H9 (cell line): ENCODE results near the gene ACO1. TPM values are rescaled to one million over a fixed set of nuclear protein-coding genes. Genes with fewer than 3 reads are reported as not detected.

ENCODE experiments used
- DNase-seq: peaks from one replicate; pipeline ENCODE4 v3.0.0-alpha.2; 2017
- H2AFZ ChIP-seq: one replicate; pipeline ENCODE4 v1.6.1; 2013; ENCODE audit warnings: mild to moderate bottlenecking, low read length, control low read depth, moderate library complexity
- H2AK5ac ChIP-seq: 2 replicates; pipeline ENCODE4 v1.6.1; 2013; ENCODE audit warnings: low read length, control low read depth, mixed read lengths; ENCODE audit not compliant: insufficient read length
- H2BK120ac ChIP-seq: one replicate; pipeline ENCODE4 v1.6.1; 2013; ENCODE audit warnings: low read depth, mild to moderate bottlenecking, low read length, control low read depth, inconsistent platforms; ENCODE audit not compliant: poor library complexity, severe bottlenecking
- H2BK12ac ChIP-seq: 2 replicates; pipeline ENCODE4 v1.6.1; 2013; ENCODE audit warnings: low read length, control low read depth, mixed read lengths, low read depth; ENCODE audit not compliant: insufficient read length
- H2BK15ac ChIP-seq: 2 replicates; pipeline ENCODE4 v1.6.1; 2013; ENCODE audit warnings: low read depth, low read length, control low read depth
- H2BK20ac ChIP-seq: one replicate; pipeline ENCODE4 v1.6.1; 2013; ENCODE audit warnings: low read depth, mild to moderate bottlenecking, low read length, control low read depth, inconsistent platforms; ENCODE audit not compliant: poor library complexity, severe bottlenecking
- H2BK5ac ChIP-seq: 2 replicates; pipeline ENCODE4 v1.6.1; 2013; ENCODE audit warnings: low read length, control low read depth, mixed read lengths; ENCODE audit not compliant: insufficient read length
- H3K14ac ChIP-seq: 2 replicates; pipeline ENCODE4 v1.6.1; 2013; ENCODE audit warnings: low read length, control low read depth; ENCODE audit not compliant: insufficient read depth
- H3K18ac ChIP-seq: 2 replicates; pipeline ENCODE4 v1.6.1; 2013; ENCODE audit warnings: low read depth, mild to moderate bottlenecking, mixed read lengths, low read length, control low read depth; ENCODE audit not compliant: insufficient read length
- H3K23ac ChIP-seq: 2 replicates; pipeline ENCODE4 v1.6.1; 2013; ENCODE audit warnings: low read length, control low read depth, mixed read lengths, low read depth; ENCODE audit not compliant: insufficient read length
- H3K23me2 ChIP-seq: 2 replicates; pipeline ENCODE4 v1.6.1; 2013; ENCODE audit warnings: low read depth, mild to moderate bottlenecking, mixed read lengths, low read length, control low read depth; ENCODE audit not compliant: insufficient read length, poor library complexity, severe bottlenecking
- H3K27ac ChIP-seq: 2 replicates; pipeline ENCODE4 v1.5.1; 2013; ENCODE audit warnings: low read length, control low read depth, mixed read lengths, low read depth; ENCODE audit not compliant: insufficient read length
- H3K27me3 ChIP-seq: 2 replicates; pipeline ENCODE4 v1.6.1; 2013; ENCODE audit warnings: low read length, control low read depth, inconsistent platforms; ENCODE audit not compliant: insufficient read depth
- H3K4ac ChIP-seq: 2 replicates; pipeline ENCODE4 v1.6.1; 2013; ENCODE audit warnings: low read depth, mild to moderate bottlenecking, control low read depth, inconsistent platforms, low read length, moderate library complexity
- H3K4me1 ChIP-seq: 2 replicates; pipeline ENCODE4 v1.6.1; 2013; ENCODE audit warnings: low read length, control low read depth, inconsistent platforms; ENCODE audit not compliant: insufficient read depth
- H3K4me2 ChIP-seq: 2 replicates; pipeline ENCODE4 v1.6.1; 2013; ENCODE audit warnings: low read length, control low read depth, mixed read lengths; ENCODE audit not compliant: insufficient read length, insufficient read depth
- H3K56ac ChIP-seq: 2 replicates; pipeline ENCODE4 v1.6.1; 2013; ENCODE audit warnings: low read depth, mild to moderate bottlenecking, mixed read lengths, low read length, control low read depth; ENCODE audit not compliant: insufficient read length
- H3K79me1 ChIP-seq: 2 replicates; pipeline ENCODE4 v1.6.1; 2013; ENCODE audit warnings: low read depth, mild to moderate bottlenecking, moderate library complexity, low read length, control low read depth, inconsistent platforms; ENCODE audit not compliant: insufficient read depth, poor library complexity, severe bottlenecking
- H3K79me2 ChIP-seq: 2 replicates; pipeline ENCODE4 v1.6.1; 2013; ENCODE audit warnings: low read length, control low read depth, inconsistent platforms; ENCODE audit not compliant: insufficient read depth
- H3K9ac ChIP-seq: 2 replicates; pipeline ENCODE4 v1.6.1; 2013; ENCODE audit warnings: low read length, control low read depth, mixed read lengths; ENCODE audit not compliant: insufficient read length; ENCODE audit errors: extremely low read depth
- H3K9me3 ChIP-seq: one replicate; pipeline ENCODE4 v1.6.1; 2013; ENCODE audit warnings: low read depth, low read length, inconsistent platforms; ENCODE audit not compliant: control insufficient read depth
- H3T11ph ChIP-seq: one replicate; pipeline ENCODE4 v1.6.1; 2013; ENCODE audit warnings: mild to moderate bottlenecking, low read length, control low read depth, inconsistent platforms
- H4K20me1 ChIP-seq: one replicate; pipeline ENCODE4 v1.6.1; 2013; ENCODE audit not compliant: control insufficient read depth, insufficient read length, insufficient read depth
- H4K5ac ChIP-seq: 2 replicates; pipeline ENCODE4 v1.6.1; 2013; ENCODE audit warnings: low read depth, mild to moderate bottlenecking, mixed read lengths, low read length, control low read depth; ENCODE audit not compliant: insufficient read length
- H4K8ac ChIP-seq: replicated peaks from 2 replicates; pipeline ENCODE4 v1.6.1; 2013; ENCODE audit warnings: low read length, control low read depth, mixed read lengths, low read depth; ENCODE audit not compliant: insufficient read length
- H4K91ac ChIP-seq: 2 replicates; pipeline ENCODE4 v1.6.1; 2013; ENCODE audit warnings: low read depth, mild to moderate bottlenecking, moderate library complexity, mixed read lengths, low read length, control low read depth; ENCODE audit not compliant: insufficient read length
- H3K27ac Mint-ChIP-seq, 3 experiments: 2 replicates in 2 of 3; 3 replicates in 1 of 3; pipeline ENCODE4 v1.8.0; 2020 to 2021; ENCODE audit warnings: mixed read lengths in 3 of 3, mild to moderate bottlenecking in 1 of 3, moderate library complexity in 1 of 3
- H3K27me3 Mint-ChIP-seq: 2 replicates; pipeline ENCODE4 v1.8.0; 2021; ENCODE audit warnings: low read depth, mild to moderate bottlenecking, moderate library complexity, mixed read lengths
- H3K36me3 Mint-ChIP-seq, 3 experiments: 2 replicates in 2 of 3; 3 replicates in 1 of 3; pipeline ENCODE4 v1.8.0; 2020 to 2021; ENCODE audit warnings: low read depth in 3 of 3, mixed read lengths in 3 of 3; ENCODE audit not compliant: insufficient read depth in 1 of 3
- H3K4me1 Mint-ChIP-seq, 2 experiments: 2 replicates each; pipeline ENCODE4 v1.8.0; 2020; ENCODE audit warnings: mixed read lengths in 2 of 2
- H3K4me3 Mint-ChIP-seq, 2 experiments: 2 replicates in 1 of 2; 3 replicates in 1 of 2; pipeline ENCODE4 v1.8.0; 2020 to 2021; ENCODE audit warnings: mild to moderate bottlenecking in 2 of 2, mixed read lengths in 2 of 2, moderate library complexity in 1 of 2
- H3K9me3 Mint-ChIP-seq, 2 experiments: 2 replicates in 1 of 2; 3 replicates in 1 of 2; pipeline ENCODE4 v1.8.0; 2020; ENCODE audit warnings: mild to moderate bottlenecking in 2 of 2, mixed read lengths in 2 of 2, moderate library complexity in 1 of 2
- WGBS: extraction: QIAGEN DNeasy Blood & Tissue Kit; methylation state at CpG from one replicate; pipeline ENCODE4 v1.1.7; 2013; ENCODE audit warnings: missing lambda C conversion rate, low lambda C conversion rate, mixed read lengths; ENCODE audit not compliant: insufficient read length; ENCODE audit errors: extremely low coverage; 5-methylcytosine and 5-hydroxymethylcytosine counted together
- total RNA-seq: library from RNA; stranded (reverse); gene quantifications from 2 replicates; pipeline ENCODE4 v1.2.1, GENCODE V29; 2021
- TF ChIP-seq, protein P1 (sequence below): fragments of 200-600 bp; sonication (generic); conservative IDR thresholded peaks from 3 replicates; pipeline ENCODE4 v1.8.0; 2021; ENCODE audit warnings: antibody characterized with exemption, mild to moderate bottlenecking

ACO1 gene
- total RNA-seq, 1 experiment from 2014 or later = 44.5 TPM

DNA sequence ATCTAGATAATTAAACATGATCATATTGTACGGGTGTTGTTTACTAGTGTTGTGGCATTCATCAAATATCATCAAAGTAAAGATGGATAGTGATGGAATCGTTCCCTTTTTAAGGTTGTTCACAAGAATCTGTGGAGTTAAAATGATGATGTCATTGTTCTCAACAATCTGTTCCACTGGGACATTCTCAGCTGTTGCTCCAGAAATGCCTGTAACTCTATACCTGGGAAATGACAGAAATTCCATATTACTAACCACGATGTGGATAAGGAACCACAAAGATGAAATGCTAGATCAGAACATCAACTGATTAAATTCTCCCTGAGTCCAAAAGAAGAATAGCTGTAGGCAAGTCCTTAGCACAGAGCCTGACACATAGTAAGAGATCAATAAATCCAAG, 103.5 kb downstream of the ACO1 start:
- Histone ChIP-seq H3K4me1 (no peaks in the 10 kb centered on the region), H3K9me3 (no peaks in the 10 kb centered on the region), H3K79me2 (no peaks in the 10 kb centered on the region), H3K4me2 (no peak overlapping the region), H2BK12ac (no peak overlapping the region), H3K23ac (no peak overlapping the region), H3K9ac (no peak overlapping the region), H2BK5ac (no peak overlapping the region), H3K18ac (no peak overlapping the region), H4K20me1 (no peaks in the 10 kb centered on the region), H2AK5ac (no peak overlapping the region), H4K91ac (no peak overlapping the region), H2AFZ (no peak overlapping the region), H3K27me3 (no peaks in the 10 kb centered on the region), H3K79me1 (no peaks in the 10 kb centered on the region), H2BK20ac (no peak overlapping the region), H4K5ac (no peak overlapping the region), H3K14ac (no peak overlapping the region), H2BK15ac (no peak overlapping the region), H3K56ac (no peak overlapping the region), H2BK120ac (no peak overlapping the region), H3K4ac (no peak overlapping the region), H4K8ac (no peak overlapping the region), H3K27ac (no peak overlapping the region), H3T11ph (no peak overlapping the region), H3K23me2 (no peaks in the 10 kb centered on the region)
- no peak for DNase-seq
- peaks cover 0 to 22% (median 15%) of the 10 kb centered on the region in 3 experiments; a peak in 4 of 7 replicates for H3K36me3 Mint-ChIP-seq
- no peaks in the 10 kb centered on the region for H3K27me3 Mint-ChIP-seq
- WGBS = no CpG with 5 or more reads among the region's 3 CpGs
- H3K4me3 Mint-ChIP-seq = no peak overlapping the region
- TF ChIP-seq, protein P1, sequence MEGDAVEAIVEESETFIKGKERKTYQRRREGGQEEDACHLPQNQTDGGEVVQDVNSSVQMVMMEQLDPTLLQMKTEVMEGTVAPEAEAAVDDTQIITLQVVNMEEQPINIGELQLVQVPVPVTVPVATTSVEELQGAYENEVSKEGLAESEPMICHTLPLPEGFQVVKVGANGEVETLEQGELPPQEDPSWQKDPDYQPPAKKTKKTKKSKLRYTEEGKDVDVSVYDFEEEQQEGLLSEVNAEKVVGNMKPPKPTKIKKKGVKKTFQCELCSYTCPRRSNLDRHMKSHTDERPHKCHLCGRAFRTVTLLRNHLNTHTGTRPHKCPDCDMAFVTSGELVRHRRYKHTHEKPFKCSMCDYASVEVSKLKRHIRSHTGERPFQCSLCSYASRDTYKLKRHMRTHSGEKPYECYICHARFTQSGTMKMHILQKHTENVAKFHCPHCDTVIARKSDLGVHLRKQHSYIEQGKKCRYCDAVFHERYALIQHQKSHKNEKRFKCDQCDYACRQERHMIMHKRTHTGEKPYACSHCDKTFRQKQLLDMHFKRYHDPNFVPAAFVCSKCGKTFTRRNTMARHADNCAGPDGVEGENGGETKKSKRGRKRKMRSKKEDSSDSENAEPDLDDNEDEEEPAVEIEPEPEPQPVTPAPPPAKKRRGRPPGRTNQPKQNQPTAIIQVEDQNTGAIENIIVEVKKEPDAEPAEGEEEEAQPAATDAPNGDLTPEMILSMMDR = no peak
- no peak overlapping the region for H3K27ac Mint-ChIP-seq
- no peaks in the 10 kb centered on the region for H3K9me3 Mint-ChIP-seq
- H3K4me1 Mint-ChIP-seq = peaks cover 5 to 9% of the 10 kb centered on the region in 2 experiments
